GM12873 (cell line): ENCODE results near the gene USP32.

Experiments
- TF ChIP-seq, protein P1 (sequence below): IDR thresholded peaks from 2 replicates; pipeline ENCODE4 v1.5.1; 2012; ENCODE audit warnings: low read depth, mild to moderate bottlenecking, moderate library complexity, low read length, control low read depth; ENCODE audit not compliant: insufficient read depth; ENCODE audit errors: missing control alignments

The USP32 gene

GRCh38 chr17:60138769-60139437 lies 253.0 kb downstream of the USP32 start:
- TF ChIP-seq, protein P1, sequence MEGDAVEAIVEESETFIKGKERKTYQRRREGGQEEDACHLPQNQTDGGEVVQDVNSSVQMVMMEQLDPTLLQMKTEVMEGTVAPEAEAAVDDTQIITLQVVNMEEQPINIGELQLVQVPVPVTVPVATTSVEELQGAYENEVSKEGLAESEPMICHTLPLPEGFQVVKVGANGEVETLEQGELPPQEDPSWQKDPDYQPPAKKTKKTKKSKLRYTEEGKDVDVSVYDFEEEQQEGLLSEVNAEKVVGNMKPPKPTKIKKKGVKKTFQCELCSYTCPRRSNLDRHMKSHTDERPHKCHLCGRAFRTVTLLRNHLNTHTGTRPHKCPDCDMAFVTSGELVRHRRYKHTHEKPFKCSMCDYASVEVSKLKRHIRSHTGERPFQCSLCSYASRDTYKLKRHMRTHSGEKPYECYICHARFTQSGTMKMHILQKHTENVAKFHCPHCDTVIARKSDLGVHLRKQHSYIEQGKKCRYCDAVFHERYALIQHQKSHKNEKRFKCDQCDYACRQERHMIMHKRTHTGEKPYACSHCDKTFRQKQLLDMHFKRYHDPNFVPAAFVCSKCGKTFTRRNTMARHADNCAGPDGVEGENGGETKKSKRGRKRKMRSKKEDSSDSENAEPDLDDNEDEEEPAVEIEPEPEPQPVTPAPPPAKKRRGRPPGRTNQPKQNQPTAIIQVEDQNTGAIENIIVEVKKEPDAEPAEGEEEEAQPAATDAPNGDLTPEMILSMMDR: no peak

DNA sequence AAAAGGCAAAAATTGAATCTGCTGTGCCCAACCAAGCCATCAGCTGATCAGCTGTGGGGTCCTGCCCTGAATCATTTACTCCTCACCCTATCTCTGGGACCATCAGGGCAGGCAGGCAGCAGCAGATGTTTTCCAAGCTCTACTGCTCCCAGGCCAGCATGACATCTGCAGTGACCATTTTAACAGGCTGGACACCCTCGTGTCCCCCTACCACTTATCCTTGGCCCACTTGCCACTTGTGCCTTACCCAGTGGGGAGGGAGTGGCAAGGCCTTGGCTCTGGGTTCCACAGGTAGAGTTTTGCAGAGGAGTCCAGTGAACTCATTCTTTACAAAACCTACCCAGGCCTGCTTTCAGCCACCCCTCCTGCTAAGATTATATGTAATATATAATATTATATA lies 254.2 kb downstream of the USP32 start:
- TF ChIP-seq, protein P1: no peak

GRCh38 chr17:60135951-60136666 lies 255.8 kb downstream of the USP32 start:
- TF ChIP-seq, protein P1: no peak

DNA sequence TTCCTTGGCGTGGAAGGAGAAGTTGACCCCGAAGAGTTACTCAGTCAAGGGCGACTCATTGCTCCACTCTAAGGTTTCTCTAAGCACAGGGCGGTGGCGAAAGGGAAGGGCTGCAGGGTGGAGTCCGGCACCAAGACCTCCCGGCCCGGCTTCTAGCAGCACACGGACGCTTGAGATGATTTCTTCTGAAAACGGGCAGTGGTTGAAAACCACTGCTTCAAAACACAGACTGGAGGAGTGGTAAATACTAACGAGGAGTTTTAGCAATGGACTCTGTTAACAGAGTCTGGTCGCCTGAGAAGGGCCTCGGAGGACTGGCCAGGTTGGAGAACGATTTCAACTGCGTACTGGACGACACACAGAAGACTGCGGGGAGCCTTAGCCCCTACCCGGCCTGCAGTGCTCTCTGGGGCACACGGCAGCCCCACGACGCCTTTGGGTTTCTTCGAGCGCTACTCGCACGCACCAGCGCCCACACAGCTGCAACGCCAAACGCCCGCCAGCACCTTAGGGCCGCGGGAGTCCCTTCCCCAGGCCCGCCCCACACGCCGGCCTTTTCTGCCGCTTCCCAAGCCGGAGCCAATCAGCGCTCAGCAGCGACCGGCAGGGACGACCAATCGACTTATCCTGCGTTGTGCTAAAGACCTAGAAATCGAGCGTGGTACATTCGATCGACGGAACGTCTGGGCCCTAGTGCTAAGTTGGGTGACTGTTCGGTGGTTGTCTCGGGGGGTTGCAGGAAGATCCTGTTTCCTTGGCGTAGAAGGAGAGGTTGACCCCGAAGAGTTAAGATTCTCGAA lies 256.6 kb downstream of the USP32 start:
- TF ChIP-seq, protein P1: no peak

GRCh38 chr17:60134396-60135150 lies 257.4 kb downstream of the USP32 start:
- TF ChIP-seq, protein P1: no peak

DNA sequence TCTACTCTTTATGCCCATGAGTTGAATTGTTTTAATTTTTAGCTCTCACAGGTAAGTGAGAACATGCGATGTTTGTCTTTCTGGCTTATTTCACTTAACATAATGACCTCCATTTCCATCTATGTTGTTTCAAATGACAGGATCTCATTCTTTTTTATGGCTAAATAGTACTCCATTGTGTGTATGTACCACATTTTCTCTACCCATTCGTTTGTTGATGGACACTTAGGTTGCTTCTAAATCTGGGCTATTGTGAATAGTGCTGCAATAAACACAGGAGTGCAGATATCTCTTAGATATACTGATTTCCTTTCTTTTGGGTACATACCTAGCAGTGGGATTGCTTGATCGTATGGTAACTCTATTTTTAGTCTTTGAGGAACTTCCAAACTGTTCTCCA lies 261.5 kb downstream of the USP32 start:
- TF ChIP-seq, protein P1: no peak
